SK-N-SH (cell line): ENCODE data around the gene DDX41.

ENCODE experiments used
- CTCF ChIP-seq: fragments of 200-600 bp; sonication (generic); IDR thresholded peaks from 2 replicates; pipeline ENCODE4 v1.6.1; 2017; ENCODE audit warnings: antibody characterized with exemption, mild to moderate bottlenecking, moderate library complexity
- EP300 ChIP-seq, 2 experiments: IDR thresholded peaks; 2 replicates each; pipeline versions ENCODE4 v1.4.0 to v1.6.1; 2012; ENCODE audit warnings: borderline replicate concordance in 1 of 2, low read depth in 1 of 2, low read length in 1 of 2
- EZH2phosphoT487 ChIP-seq: fragments of 200-600 bp; sonication (generic); IDR thresholded peaks from 2 replicates; pipeline ENCODE4 v1.6.1; 2017; ENCODE audit warnings: low read depth, mixed run types, mild to moderate bottlenecking, antibody characterized with exemption, moderate library complexity, borderline replicate concordance
- FOXM1 ChIP-seq: IDR thresholded peaks from 2 replicates; pipeline ENCODE4 v1.4.0; 2012; ENCODE audit warnings: low read depth, mild to moderate bottlenecking
- GATA2 ChIP-seq: sonication (generic); formaldehyde crosslinking; IDR thresholded peaks from 2 replicates; pipeline ENCODE4 v1.5.0; 2020; ENCODE audit warnings: mild to moderate bottlenecking, missing genetic modification reagents
- MAX ChIP-seq: IDR thresholded peaks from 2 replicates; pipeline ENCODE4 v1.4.0; 2012; ENCODE audit warnings: low read depth
- NRF1 ChIP-seq: IDR thresholded peaks from 2 replicates; pipeline ENCODE4 v1.6.1; 2012; ENCODE audit warnings: low read depth, mild to moderate bottlenecking, low read length
- REST ChIP-seq: IDR thresholded peaks from 2 replicates; pipeline ENCODE4 v1.6.1; 2012; ENCODE audit warnings: mild to moderate bottlenecking, low read depth, low read length, moderate library complexity
- RXRA ChIP-seq: IDR thresholded peaks from 2 replicates; pipeline ENCODE4 v1.4.0; 2012; ENCODE audit warnings: low read depth, mild to moderate bottlenecking, borderline replicate concordance
- SIN3A ChIP-seq: IDR thresholded peaks from 2 replicates; pipeline ENCODE4 v1.6.1; 2012; ENCODE audit warnings: low read depth, mild to moderate bottlenecking, low read length, moderate library complexity, borderline replicate concordance
- TEAD4 ChIP-seq: IDR thresholded peaks from 2 replicates; pipeline ENCODE4 v1.4.0; 2012; ENCODE audit warnings: mild to moderate bottlenecking, borderline replicate concordance; ENCODE audit not compliant: insufficient read depth
- USF1 ChIP-seq: IDR thresholded peaks from 2 replicates; pipeline ENCODE4 v1.4.0; 2012; ENCODE audit warnings: low read depth, borderline replicate concordance
- YY1 ChIP-seq: IDR thresholded peaks from 2 replicates; pipeline ENCODE4 v1.4.0; 2012; ENCODE audit warnings: low read depth, mild to moderate bottlenecking

- TF ChIP-seq CTCF (no peak), NRF1 (no peak), REST (no peak), TEAD4 (no peak), EZH2phosphoT487 (no peak), FOXM1 (no peak), USF1 (no peak), YY1 (no peak), EP300 (IDR thresholded peaks at IDR 0.05; ENCODE audit: borderline replicate concordance in 1 of 2, low read depth in 1 of 2, low read length in 1 of 2) (no peak), SIN3A (no peak), MAX (no peak), GATA2 (CRISPR knock-in tag) (no peak), RXRA (no peak)
Observed at GRCh38 chr5:177535125-177535524, 18.4 kb upstream of the DDX41 start.
